Fibroblast of lung (primary cell): Measurements from ENCODE around the gene TGIF1.

Experiments used
- EZH2 ChIP-seq: IDR thresholded peaks from 2 replicates; pipeline ENCODE4 v1.5.1; 2012; ENCODE audit warnings: low read length, control low read depth, mild to moderate bottlenecking; ENCODE audit errors: missing control alignments
- TF ChIP-seq, protein P1 (sequence below), 2 donors: IDR thresholded peaks in 1 of 2; conservative IDR thresholded peaks in 1 of 2; 1 replicate in 1 of 2; 2 replicates in 1 of 2; pipeline ENCODE4 v1.5.1; 2011 to 2012; ENCODE audit warnings: low read length in 2 of 2, control low read depth in 1 of 2, inconsistent platforms in 1 of 2, low read depth in 1 of 2, mild to moderate bottlenecking in 1 of 2

DNA sequence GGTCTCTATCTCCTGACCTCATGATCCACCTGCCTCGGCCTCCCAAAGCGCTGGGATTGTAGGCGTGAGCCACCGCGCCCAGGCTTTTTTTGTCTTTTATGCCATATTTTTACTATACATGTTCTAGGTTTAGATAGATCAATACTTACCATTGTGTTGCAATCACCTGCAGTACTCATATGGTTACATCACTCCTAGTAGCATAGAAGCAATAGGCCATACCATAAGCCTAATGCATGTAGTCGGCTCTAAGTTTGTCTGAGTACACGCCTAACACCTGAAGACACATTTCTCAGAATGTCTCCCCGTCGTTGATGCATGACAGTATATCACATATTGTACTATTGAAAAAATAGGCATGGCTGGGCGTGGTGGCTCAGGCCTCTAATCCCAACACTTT lies 27.1 kb upstream of the TGIF1 start:
- TF ChIP-seq, protein P1, sequence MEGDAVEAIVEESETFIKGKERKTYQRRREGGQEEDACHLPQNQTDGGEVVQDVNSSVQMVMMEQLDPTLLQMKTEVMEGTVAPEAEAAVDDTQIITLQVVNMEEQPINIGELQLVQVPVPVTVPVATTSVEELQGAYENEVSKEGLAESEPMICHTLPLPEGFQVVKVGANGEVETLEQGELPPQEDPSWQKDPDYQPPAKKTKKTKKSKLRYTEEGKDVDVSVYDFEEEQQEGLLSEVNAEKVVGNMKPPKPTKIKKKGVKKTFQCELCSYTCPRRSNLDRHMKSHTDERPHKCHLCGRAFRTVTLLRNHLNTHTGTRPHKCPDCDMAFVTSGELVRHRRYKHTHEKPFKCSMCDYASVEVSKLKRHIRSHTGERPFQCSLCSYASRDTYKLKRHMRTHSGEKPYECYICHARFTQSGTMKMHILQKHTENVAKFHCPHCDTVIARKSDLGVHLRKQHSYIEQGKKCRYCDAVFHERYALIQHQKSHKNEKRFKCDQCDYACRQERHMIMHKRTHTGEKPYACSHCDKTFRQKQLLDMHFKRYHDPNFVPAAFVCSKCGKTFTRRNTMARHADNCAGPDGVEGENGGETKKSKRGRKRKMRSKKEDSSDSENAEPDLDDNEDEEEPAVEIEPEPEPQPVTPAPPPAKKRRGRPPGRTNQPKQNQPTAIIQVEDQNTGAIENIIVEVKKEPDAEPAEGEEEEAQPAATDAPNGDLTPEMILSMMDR (conservative IDR thresholded peaks at IDR 0.05 in 1 of 2, IDR thresholded peaks at IDR 0.05 in 1 of 2; ENCODE audit: low read depth in 1 of 2, low read length in 2 of 2), result no peak
- no peak for TF ChIP-seq EZH2
